GM10248 (cell line): Measurements from ENCODE around the gene SDK1.

Source experiments
- CTCF ChIA-PET: fragments of 300-600 bp; sonication (Branson Sonifier 250); formaldehyde crosslinking; extraction: SDS; loops from one replicate; lab custom pipeline; 2021; ENCODE audit warnings: antibody characterized with exemption; lab: Yijun Ruan, JAX
- POLR2A ChIA-PET: fragments of 350-650 bp; sonication (Branson Sonifier 250); formaldehyde crosslinking; extraction: SDS; loops from one replicate; lab custom pipeline; 2020; ENCODE audit warnings: antibody characterized with exemption; lab: Yijun Ruan, JAX
- DNase-seq: peaks from one replicate; pipeline ENCODE4 v3.0.0; 2012; ENCODE audit errors: extremely low spot score
- CTCF ChIP-seq: IDR thresholded peaks from 2 replicates; pipeline ENCODE4 v1.5.1; 2012; ENCODE audit warnings: mild to moderate bottlenecking, low read depth; ENCODE audit errors: extremely low read depth, missing control alignments, control extremely low read depth

The SDK1 gene

GRCh38 chr7:3887096-3887690 lies 586.1 kb downstream of the SDK1 start:
- POLR2A ChIA-PET: no interaction called here
- DNase-seq: no peak
- no peak for TF ChIP-seq CTCF
- CTCF ChIA-PET: interaction anchor here (1.2 kb wide), 1 partner anchor 9 kb away, joined by 5 read pairs; no protein-coding TSS in a partner anchor

- no peak for DNase-seq
- POLR2A ChIA-PET: no interaction called here
- TF ChIP-seq CTCF: no peak
- CTCF ChIA-PET: no interaction called here
Observed at GRCh38 chr7:3888096-3888495, 587.0 kb downstream of the SDK1 start.

- no peak for DNase-seq
- POLR2A ChIA-PET: no interaction called here
- CTCF ChIA-PET: no interaction called here
- no peak for TF ChIP-seq CTCF
Observed at GRCh38 chr7:3892157-3892556, 591.1 kb downstream of the SDK1 start.

- TF ChIP-seq CTCF: no peak
- ChIA-PET POLR2A (no interaction called here), CTCF (no interaction called here)
- no peak for DNase-seq
Observed at GRCh38 chr7:3892686-3893085, 591.6 kb downstream of the SDK1 start.

- ChIA-PET CTCF (no interaction called here), POLR2A (no interaction called here)
- no peak for TF ChIP-seq CTCF
- DNase-seq: no peak
Observed at GRCh38 chr7:3893151-3893788, 592.2 kb downstream of the SDK1 start.

GRCh38 chr7:3893789-3894153 lies 592.7 kb downstream of the SDK1 start:
- ChIA-PET POLR2A (no interaction called here), CTCF (interaction anchor here (1.5 kb wide), 1 partner anchor 1029 kb away, joined by 5 read pairs; no protein-coding TSS in a partner anchor)
- no peak for TF ChIP-seq CTCF
- no peak for DNase-seq
